B cell (primary cell): ENCODE data around the gene EFNA1. TPM values are rescaled to one million over a fixed set of nuclear protein-coding genes. Genes with fewer than 3 reads are reported as not detected.

Source experiments
- ATAC-seq: fragments of 200-7000 bp; cut with Tn5 transposase; one replicate; pipeline ENCODE4 v1.10.0; 2021; ENCODE audit warnings: low read depth, mild to moderate bottlenecking, moderate number of reproducible peaks, moderate library complexity
- CTCF ChIA-PET: fragments of 350-600 bp; sonication (Branson Sonifier 250); formaldehyde crosslinking; loops from one replicate; lab custom pipeline; 2021; ENCODE audit warnings: antibody characterized with exemption, inconsistent platforms; lab: Charles Lee
- POLR2A ChIA-PET: fragments of 350-600 bp; sonication (Branson Sonifier 250); formaldehyde crosslinking; loops from one replicate; lab custom pipeline; 2021; ENCODE audit warnings: antibody characterized with exemption; lab: Charles Lee
- DNase-seq: peaks from one replicate; pipeline ENCODE4 v3.0.0; 2013
- H2AFZ ChIP-seq: 2 replicates; pipeline ENCODE4 v1.6.1; 2012; ENCODE audit warnings: mild to moderate bottlenecking, low read depth, low read length; ENCODE audit not compliant: insufficient read depth, poor library complexity, severe bottlenecking
- H3K27ac ChIP-seq, 2 donors: 1 replicate in 1 of 2; 2 replicates in 1 of 2; pipeline ENCODE4 v1.5.1; 2012 to 2013; ENCODE audit warnings: low read length in 2 of 2, mild to moderate bottlenecking in 2 of 2, moderate library complexity in 1 of 2
- H3K27me3 ChIP-seq, 4 experiments: fragments of 200-600 bp in 1 of 4; sonication (generic) in 1 of 4; replicated peaks in 1 of 4; 1 replicate in 2 of 4; 2 replicates in 2 of 4; pipeline versions ENCODE4 v1.6.1 to v1.7.0; 2013 to 2016; ENCODE audit warnings: low read length in 3 of 4, mild to moderate bottlenecking in 2 of 4, mixed read lengths in 1 of 4, moderate library complexity in 1 of 4; ENCODE audit not compliant: insufficient read depth in 4 of 4, control insufficient read depth in 3 of 4; ENCODE audit errors: control extremely low read depth in 1 of 4
- H3K36me3 ChIP-seq, 2 experiments: replicated peaks in 1 of 2; 1 replicate in 1 of 2; 2 replicates in 1 of 2; pipeline versions ENCODE4 v1.6.1 to v1.7.1; 2013; ENCODE audit warnings: low read length in 1 of 2; ENCODE audit not compliant: insufficient read depth in 2 of 2, control insufficient read depth in 1 of 2; ENCODE audit errors: control extremely low read depth in 1 of 2, extremely low read depth in 1 of 2
- H3K4me1 ChIP-seq, 2 donors: fragments of 200-600 bp in 1 of 2; sonication (generic) in 1 of 2; 1 replicate in 1 of 2; 2 replicates in 1 of 2; pipeline versions ENCODE4 v1.5.1 to v1.6.1; 2013 to 2017; ENCODE audit warnings: low read length in 2 of 2; ENCODE audit not compliant: control insufficient read depth in 2 of 2, insufficient read depth in 2 of 2
- H3K4me2 ChIP-seq: replicated peaks from 2 replicates; pipeline ENCODE3; 2012; ENCODE audit warnings: mild to moderate bottlenecking, low read depth, low read length; ENCODE audit not compliant: poor library complexity, severe bottlenecking
- H3K4me3 ChIP-seq, 5 experiments: fragments of 200-600 bp in 1 of 5; sonication (generic) in 1 of 5; 1 replicate in 3 of 5; 2 replicates in 2 of 5; pipeline versions ENCODE4 v1.5.1 to v1.7.0; 2011 to 2016; ENCODE audit warnings: low read length in 4 of 5, mild to moderate bottlenecking in 4 of 5, low read depth in 2 of 5, control low read depth in 1 of 5, moderate library complexity in 1 of 5; ENCODE audit not compliant: insufficient read depth in 1 of 5; ENCODE audit errors: control extremely low read depth in 1 of 5, extremely low read depth in 1 of 5
- H3K79me2 ChIP-seq: fragments of 200-600 bp; sonication (generic); one replicate; pipeline ENCODE4 v1.6.0; 2016; ENCODE audit warnings: low read length; ENCODE audit not compliant: control insufficient read depth, insufficient read depth
- H3K9ac ChIP-seq: fragments of 200-600 bp; sonication (generic); 2 replicates; pipeline ENCODE4 v1.6.1; 2017; ENCODE audit warnings: mild to moderate bottlenecking, low read length, moderate library complexity
- H3K9me3 ChIP-seq, 3 donors: one replicate each; pipeline versions ENCODE4 v1.6.1 to v1.7.1; 2013; ENCODE audit warnings: low read length in 2 of 3; ENCODE audit not compliant: control insufficient read depth in 2 of 3, insufficient read depth in 1 of 3; ENCODE audit errors: control extremely low read depth in 1 of 3
- H4K20me1 ChIP-seq: 2 replicates; pipeline ENCODE4 v1.6.0; 2012; ENCODE audit warnings: mild to moderate bottlenecking, low read length; ENCODE audit not compliant: insufficient read depth, control insufficient read depth, poor library complexity, severe bottlenecking
- H3K27ac Mint-ChIP-seq: one replicate; pipeline ENCODE4 v1.8.0; 2021; ENCODE audit warnings: mixed read lengths
- H3K27me3 Mint-ChIP-seq: one replicate; pipeline ENCODE4 v1.8.0; 2021; ENCODE audit warnings: mixed read lengths
- H3K4me1 Mint-ChIP-seq: one replicate; pipeline ENCODE4 v1.8.0; 2021; ENCODE audit warnings: mixed read lengths
- H3K4me3 Mint-ChIP-seq: one replicate; pipeline ENCODE4 v1.8.0; 2021; ENCODE audit warnings: mixed read lengths
- H3K9me3 Mint-ChIP-seq: one replicate; pipeline ENCODE4 v1.8.0; 2022; ENCODE audit warnings: mixed read lengths; ENCODE audit not compliant: insufficient read depth
- CTCF ChIP-seq: fragments of 200-600 bp; IDR thresholded peaks from one replicate; pipeline ENCODE4 v1.8.0; 2022; ENCODE audit warnings: antibody characterized with exemption, mild to moderate bottlenecking
- EZH2 ChIP-seq: IDR thresholded peaks from 2 replicates; pipeline ENCODE4 v1.6.1; 2012; ENCODE audit warnings: borderline replicate concordance, low read depth, mild to moderate bottlenecking, moderate library complexity, low read length; ENCODE audit not compliant: insufficient read depth, poor library complexity, severe bottlenecking
- WGBS: methylation state at CpG from one replicate; pipeline ENCODE4 v1.1.5; 2013; ENCODE audit warnings: missing lambda C conversion rate; ENCODE audit not compliant: insufficient coverage; 5-methylcytosine and 5-hydroxymethylcytosine counted together
- intact Hi-C: fragments of 100-400 bp; cut with micrococcal nuclease; formaldehyde crosslinking; loops from one replicate; pipeline ENCODE4 v1.10.0; 2022
- polyA plus RNA-seq: library from polyadenylated mRNA; depleted of rRNA; stranded (reverse); fragments of >200 nt; gene quantifications from 2 replicates; pipeline ENCODE4 v1.2.3, GENCODE V29; 2012
- total RNA-seq, 2 donors: library from RNA; stranded (reverse); fragments of 120-200 nt in 1 of 2; gene quantifications; 1 replicate in 1 of 2; 2 replicates in 1 of 2; pipeline versions ENCODE4 v1.2.3 to v1.2.4, GENCODE V29; 2013 to 2022

The EFNA1 gene
- total and polyA plus RNA-seq, 2 donors (not counting 1 experiment from before 2014, with no cell fraction given) = 0.28 TPM; not detected in 1

GRCh38 chr1:155177192-155177917 lies 49.7 kb downstream of the EFNA1 start:
- H3K27ac Mint-ChIP-seq = no peak overlapping the region
- Histone ChIP-seq H3K4me3 (no peak overlapping the region), H3K4me1 (peaks cover 19 to 28% of the 10 kb centered on the region in 2 donors), H4K20me1 (no peaks in the 10 kb centered on the region), H3K27me3 (no peaks in the 10 kb centered on the region), H3K79me2 (peaks cover 15% of the 10 kb centered on the region), H2AFZ (no peak overlapping the region), H3K27ac (no peak overlapping the region), H3K36me3 (no peaks in the 10 kb centered on the region), H3K4me2 (no peak overlapping the region), H3K9ac (no peak overlapping the region), H3K9me3 (no peaks in the 10 kb centered on the region)
- DNase-seq = peak; percentile 18
- peaks cover 29% of the 10 kb centered on the region for H3K4me1 Mint-ChIP-seq
- POLR2A ChIA-PET = interaction anchor here (0.6 to 1.1 kb wide), 2 partner anchors 16 to 768 kb away, joined by 5 to 8 read pairs; no protein-coding TSS in a partner anchor
- TF ChIP-seq CTCF = no peak
- no peak for TF ChIP-seq EZH2
- no peak for ATAC-seq
- no peaks in the 10 kb centered on the region for H3K27me3 Mint-ChIP-seq
- CTCF ChIA-PET = interaction anchor here (0.5 to 12.7 kb wide), 15 partner anchors 8 to 408 kb away, joined by 3 to 196 read pairs (median 6); partner anchors contain the start of genes MTX1 and THBS3
- WGBS = 85% methylated on average over 11 of the region's 11 CpGs
- intact Hi-C loops = loop anchor here (2.0 kb wide), 1 partner anchor 15 kb away; no protein-coding TSS in a partner anchor
- no peaks in the 10 kb centered on the region for H3K9me3 Mint-ChIP-seq
- H3K4me3 Mint-ChIP-seq = no peak overlapping the region

- peaks cover 26% of the 10 kb centered on the region for H3K4me1 Mint-ChIP-seq
- 99% methylated on average over 9 of the region's 9 CpGs for WGBS
- H3K9me3 Mint-ChIP-seq = no peaks in the 10 kb centered on the region
- no peak overlapping the region for H3K9ac ChIP-seq
- no peak overlapping the region for H3K4me3 ChIP-seq
- intact Hi-C loops = loop anchor here (2.0 kb wide), 1 partner anchor 15 kb away; no protein-coding TSS in a partner anchor
- no peaks in the 10 kb centered on the region for H3K36me3 ChIP-seq
- TF ChIP-seq EZH2 = no peak
- no peak for TF ChIP-seq CTCF
- ATAC-seq = no peak
- DNase-seq = peak; percentile 16
- H3K4me1 ChIP-seq = peaks cover 16 to 24% of the 10 kb centered on the region in 2 donors
- H3K27ac Mint-ChIP-seq = no peak overlapping the region
- ChIA-PET POLR2A (interaction anchor here (0.6 to 1.1 kb wide), 2 partner anchors 16 to 768 kb away, joined by 5 to 8 read pairs; no protein-coding TSS in a partner anchor), CTCF (interaction anchor here (0.5 to 12.7 kb wide), 16 partner anchors 8 to 408 kb away, joined by 3 to 196 read pairs (median 6); partner anchors contain the start of genes MTX1 and THBS3)
- H2AFZ ChIP-seq = no peak overlapping the region
- H3K9me3 ChIP-seq = no peaks in the 10 kb centered on the region
- H3K27me3 ChIP-seq = no peaks in the 10 kb centered on the region
- no peaks in the 10 kb centered on the region for H4K20me1 ChIP-seq
- H3K27me3 Mint-ChIP-seq = no peaks in the 10 kb centered on the region
- H3K4me2 ChIP-seq = no peak overlapping the region
- no peak overlapping the region for H3K27ac ChIP-seq
- H3K79me2 ChIP-seq = peaks cover 10% of the 10 kb centered on the region
- no peak overlapping the region for H3K4me3 Mint-ChIP-seq
Observed at GRCh38 chr1:155177918-155178281, 50.2 kb downstream of the EFNA1 start.
